ENCODE data around the gene CD300LB.

GRCh38 chr17:74499992-74500391 is 31.3 kb downstream of the CD300LB start:
- no peak for TF ChIP-seq EZH2 (IDR thresholded peaks at IDR 0.05; ENCODE audit: borderline replicate concordance, low read depth, low read length, poor library complexity, severe bottlenecking)
- TF ChIP-seq, protein P1, sequence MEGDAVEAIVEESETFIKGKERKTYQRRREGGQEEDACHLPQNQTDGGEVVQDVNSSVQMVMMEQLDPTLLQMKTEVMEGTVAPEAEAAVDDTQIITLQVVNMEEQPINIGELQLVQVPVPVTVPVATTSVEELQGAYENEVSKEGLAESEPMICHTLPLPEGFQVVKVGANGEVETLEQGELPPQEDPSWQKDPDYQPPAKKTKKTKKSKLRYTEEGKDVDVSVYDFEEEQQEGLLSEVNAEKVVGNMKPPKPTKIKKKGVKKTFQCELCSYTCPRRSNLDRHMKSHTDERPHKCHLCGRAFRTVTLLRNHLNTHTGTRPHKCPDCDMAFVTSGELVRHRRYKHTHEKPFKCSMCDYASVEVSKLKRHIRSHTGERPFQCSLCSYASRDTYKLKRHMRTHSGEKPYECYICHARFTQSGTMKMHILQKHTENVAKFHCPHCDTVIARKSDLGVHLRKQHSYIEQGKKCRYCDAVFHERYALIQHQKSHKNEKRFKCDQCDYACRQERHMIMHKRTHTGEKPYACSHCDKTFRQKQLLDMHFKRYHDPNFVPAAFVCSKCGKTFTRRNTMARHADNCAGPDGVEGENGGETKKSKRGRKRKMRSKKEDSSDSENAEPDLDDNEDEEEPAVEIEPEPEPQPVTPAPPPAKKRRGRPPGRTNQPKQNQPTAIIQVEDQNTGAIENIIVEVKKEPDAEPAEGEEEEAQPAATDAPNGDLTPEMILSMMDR (conservative IDR thresholded peaks at IDR 0.05; ENCODE audit: low read depth, low read length): no peak

Data from A673 (cell line).